GM18508 (cell line): Measurements from ENCODE around the gene ATP6V1B1.
"Not testable (repeated sequence)": the region's sequence is repeated elsewhere in the genome, so short reads cannot be mapped to it uniquely, and the experiment has no call there.

ENCODE experiments used
- ATAC-seq: cut with Tn5 transposase; IDR thresholded peaks from one replicate; pipeline ENCODE4 v1.9.1; 2021; ENCODE audit warnings: moderate number of reproducible peaks; ENCODE audit not compliant: insufficient read depth, unreplicated experiment

Gene ATP6V1B1

DNA sequence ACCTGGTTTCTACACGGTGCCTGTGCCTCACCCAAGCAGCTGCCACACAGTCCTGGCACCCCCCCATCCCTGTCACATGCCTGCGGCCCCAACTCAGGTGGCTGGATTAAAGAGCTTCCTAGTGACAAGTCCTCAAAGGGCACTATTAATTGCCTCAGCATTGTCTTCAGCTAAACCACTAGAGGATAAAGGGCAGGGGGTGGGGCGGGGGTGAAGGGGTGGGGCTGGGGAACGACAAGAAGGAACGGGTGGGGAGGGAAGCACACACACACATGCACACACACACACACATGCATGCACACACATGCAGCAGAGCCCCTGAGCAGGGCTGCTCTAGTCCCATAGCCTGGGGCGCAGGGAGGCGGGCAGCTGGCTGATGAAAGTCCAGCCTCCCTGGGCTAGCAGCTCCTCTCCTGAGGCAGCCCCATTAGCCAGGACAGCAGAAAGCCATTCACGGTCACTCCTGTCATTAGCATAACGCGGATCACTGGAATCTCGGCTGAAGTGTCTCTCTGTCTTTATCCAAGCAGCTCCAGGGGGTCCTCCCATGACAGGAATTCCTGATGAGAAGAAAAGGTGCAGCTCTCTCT, 66.4 kb downstream of the ATP6V1B1 start:
- ATAC-seq = no peak

DNA sequence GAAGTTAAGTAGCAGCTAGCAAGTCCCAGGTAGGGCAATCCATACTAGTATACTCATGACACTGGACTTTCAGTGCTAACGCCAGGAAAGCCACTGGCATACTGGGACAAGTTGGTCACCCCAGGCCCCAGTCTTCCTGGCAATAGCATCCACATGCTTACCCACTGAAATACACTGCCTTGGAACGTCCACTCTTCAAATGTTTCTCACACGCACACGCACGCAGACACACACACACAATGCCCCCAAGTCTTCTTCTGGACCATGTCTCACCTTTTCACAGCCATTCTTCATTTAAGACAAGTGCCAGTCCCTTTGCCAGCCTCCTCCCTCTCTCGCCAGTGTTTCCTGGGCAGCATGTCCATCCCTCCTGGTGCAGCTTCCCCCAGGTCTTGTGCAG, 67.7 kb downstream of the ATP6V1B1 start:
- no peak for ATAC-seq

DNA sequence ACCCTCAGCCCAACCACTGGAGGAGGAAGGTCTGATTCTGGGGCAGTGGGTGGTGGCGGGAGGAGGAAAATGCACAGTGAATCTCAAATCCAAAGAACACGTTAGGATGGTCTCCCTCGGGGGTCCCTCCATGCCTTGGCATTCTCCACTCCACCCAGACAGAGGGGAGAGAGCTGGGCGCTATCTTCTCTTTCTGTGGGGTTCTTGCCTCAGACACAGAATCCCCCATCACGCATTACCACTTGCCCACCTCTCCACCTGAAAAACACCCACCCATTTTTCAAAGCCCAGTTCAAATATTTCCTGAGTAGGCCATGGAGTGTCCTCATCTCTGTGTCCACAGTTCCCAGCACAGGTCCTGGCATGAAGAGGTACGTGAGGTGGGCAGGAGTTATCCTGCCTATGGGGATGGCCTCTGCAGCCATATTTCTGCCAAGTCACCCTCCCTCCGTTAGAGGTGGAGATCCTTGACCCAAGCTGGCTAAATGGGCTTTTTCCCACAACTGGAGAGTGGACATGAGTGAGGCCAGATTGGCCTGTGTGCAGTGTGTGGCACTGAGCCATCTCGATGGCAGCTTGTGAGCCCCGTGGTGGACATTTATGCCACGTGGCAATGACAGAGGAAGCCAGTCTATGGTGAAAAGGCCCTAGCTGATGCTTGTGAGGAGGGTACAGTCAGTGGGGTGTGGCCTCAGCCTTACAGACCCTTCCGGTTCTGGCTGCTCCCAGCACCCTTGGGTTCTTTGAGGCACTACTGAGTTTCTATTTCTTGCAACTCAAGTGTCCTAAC, 68.5 kb downstream of the ATP6V1B1 start:
- no peak for ATAC-seq

DNA sequence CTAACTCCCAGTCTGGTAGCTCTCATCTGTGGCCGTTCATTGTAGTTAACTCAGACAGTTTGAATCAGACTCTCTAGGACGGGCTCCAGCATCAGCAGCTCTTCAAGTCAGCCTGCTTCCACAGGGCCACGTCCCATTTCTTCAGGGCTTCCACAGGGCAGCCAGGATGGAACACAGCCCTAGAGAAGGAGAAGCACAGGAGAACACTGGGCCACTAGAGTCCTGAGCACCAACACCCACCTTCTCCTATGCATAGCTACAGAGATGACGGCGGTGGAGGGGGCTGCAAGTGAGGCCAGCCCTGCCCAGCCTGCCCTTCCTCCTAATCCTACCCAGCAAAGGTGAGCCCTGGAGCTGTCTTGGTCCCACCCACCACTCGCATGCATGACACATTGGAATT, 69.2 kb downstream of the ATP6V1B1 start:
- ATAC-seq = no peak

DNA sequence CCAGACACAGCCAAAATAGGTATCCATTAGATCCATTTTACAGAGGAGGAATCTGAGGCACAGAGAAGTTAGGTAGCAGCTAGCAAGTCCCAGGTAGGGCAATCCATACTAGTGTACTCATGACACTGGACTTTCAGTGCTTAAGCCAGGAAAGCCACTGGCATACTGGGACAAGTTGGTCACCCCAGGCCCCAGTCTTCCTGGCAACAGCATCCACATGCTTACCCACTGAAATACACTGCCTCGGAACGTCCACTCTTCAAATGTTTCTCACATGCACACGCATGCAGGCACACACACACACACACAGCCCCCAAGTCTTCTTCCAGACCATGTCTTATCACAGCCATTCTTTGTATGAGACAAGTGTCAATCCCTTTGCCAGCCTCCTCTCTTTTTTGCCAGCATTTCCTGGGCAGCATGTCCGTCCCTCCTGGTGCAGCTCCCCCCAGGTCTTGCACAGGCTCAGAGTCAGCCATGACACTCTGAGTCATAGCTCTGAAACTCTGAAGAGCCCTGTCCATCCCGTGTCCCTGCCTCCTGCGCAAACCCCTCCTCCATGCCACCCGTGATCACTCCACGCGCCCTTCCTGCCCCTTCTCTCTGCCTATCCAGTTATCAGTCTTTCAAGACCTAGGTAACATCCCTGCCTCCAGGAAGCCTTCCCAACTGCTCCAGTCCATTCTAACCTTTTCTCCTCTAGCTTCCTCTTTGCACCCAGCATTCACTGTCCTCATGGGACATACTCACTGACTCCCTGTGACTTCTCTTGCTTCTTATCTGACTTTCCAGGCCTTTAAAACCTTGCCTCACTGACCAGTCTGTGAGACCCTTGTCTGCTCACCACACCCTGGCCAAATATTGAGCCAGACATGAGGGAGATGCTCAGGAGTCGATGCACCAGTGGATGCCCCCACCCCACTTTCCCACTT, 69.8 kb downstream of the ATP6V1B1 start:
- ATAC-seq = no peak

DNA sequence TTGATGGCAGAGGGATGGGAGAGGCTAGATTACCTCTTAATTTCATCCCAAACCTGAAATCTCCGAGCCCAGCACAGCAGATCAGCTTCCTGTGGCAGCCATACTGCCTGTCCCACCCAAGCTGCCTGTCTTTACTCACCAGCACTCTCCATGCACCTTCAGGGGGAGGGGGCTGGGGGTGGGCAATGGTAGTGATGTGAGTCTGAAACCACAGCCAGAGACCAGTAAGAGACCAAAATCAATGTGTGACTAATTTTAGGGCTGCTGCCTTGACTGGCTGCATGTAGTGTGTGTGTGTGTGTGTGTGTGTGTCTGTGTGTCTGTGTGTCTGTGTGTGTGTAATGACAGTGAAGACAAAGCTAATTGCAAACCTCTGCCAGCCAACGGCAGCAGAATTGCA, 70.6 kb downstream of the ATP6V1B1 start:
- ATAC-seq = no peak

DNA sequence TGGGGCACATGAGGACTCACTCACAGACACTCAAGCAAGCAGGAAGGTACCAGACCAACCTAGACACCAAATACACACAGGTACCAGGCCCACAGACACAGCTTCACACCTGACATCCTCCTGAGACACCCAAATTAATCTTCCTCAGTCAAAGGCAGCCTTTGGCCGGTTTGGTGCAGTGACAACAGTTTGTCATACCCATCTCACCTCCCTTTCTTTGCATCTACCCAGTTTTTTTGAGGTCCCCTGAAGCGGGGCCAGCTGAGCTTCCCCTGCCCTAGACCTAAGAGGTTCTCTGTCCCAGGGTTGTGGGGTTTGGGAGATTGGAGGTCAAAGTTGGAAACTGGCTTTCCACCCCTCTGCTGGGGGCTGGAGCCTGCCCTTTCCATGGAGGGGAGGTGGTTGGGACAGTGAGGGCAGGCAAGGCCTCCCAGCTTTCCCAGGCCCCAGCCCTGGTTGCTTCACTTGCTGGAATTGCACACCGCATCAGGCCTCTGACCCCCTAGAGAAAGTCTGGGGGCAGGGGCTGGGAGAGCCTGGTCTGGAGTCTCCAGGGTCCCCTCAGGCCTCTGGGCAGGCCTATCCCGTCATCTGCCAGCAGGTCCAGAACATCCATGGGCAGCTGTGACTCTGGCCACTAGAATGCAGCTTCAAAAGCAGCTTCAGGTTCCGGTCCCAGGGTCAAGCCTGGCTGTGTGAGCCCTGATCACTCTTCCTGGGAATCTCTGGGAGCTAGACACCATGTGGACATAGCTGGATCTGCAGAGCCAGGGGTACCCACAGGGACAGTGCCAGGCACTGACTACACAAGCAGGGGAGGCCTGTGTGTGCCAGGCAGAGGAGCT, 71.5 kb downstream of the ATP6V1B1 start:
- ATAC-seq = no peak

DNA sequence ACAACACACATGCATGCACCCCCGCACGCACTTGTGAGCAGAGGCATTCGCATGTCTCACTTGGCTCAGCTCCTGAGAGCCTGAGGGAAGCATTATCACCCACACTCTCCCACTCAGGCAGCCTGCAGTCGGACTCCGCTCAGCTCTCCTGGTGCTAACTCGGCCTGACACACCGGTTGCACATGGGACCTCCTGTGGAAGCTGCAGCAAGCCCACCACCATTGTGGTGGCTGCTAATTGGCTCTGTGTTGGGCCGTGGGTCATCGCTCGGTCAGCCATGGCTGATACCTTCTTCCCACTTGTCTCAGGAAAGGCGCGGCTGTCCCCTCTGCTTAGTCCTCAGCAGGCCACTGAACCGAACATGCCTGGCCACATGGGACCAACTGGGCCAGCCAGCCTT, 72.6 kb downstream of the ATP6V1B1 start:
- ATAC-seq = no peak

DNA sequence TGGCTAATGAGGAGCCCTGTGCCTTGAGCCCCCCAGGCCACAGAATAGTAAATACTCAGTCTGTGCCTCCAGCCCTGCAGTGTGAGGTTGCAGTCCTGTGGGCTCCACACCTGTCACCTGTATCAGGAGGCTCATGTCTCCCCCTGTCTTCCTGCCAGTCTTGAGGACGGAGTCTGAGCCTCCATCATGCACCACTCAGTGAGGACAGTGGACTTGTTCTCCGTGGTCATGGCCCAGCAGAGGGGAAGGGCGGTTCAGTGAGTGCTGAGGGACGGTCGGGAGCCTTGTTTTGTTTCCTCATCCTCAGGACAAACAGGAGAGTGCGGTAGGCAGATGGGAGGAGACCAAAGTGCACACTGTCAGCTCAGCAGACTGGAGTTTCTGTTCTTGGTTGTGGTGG, 76.1 kb downstream of the ATP6V1B1 start:
- ATAC-seq = not testable (repeated sequence)
